ENCODE results near the gene ATRNL1.

DNA sequence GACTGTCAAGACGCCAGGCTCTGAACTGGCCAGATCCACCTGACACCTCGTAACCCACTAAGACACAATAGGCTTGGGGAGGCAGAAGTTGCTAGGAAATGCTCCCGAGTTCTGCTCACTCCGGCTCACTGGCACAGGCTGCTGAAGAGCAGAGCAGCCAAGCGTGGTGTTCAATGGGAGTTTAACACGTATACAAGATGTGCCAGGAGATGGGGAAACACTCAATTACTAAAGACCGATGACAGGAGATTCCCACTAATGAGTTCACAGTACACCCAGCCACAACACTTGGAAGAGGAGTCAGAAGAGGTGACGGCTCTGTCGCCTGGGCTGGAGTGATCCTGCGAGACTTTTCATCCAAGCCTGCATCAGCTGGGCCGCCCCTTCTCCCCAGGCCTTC, 876.4 kb downstream of the ATRNL1 start:
- TF ChIP-seq POLR2A (IDR thresholded peaks at IDR 0.05) (no peak), CTCF (IDR thresholded peaks at IDR 0.05 in 8 of 11, conservative IDR thresholded peaks at IDR 0.05 in 3 of 11) (no peak)
